ENCODE measurements around the gene TRIM32.

TRIM32 gene

DNA sequence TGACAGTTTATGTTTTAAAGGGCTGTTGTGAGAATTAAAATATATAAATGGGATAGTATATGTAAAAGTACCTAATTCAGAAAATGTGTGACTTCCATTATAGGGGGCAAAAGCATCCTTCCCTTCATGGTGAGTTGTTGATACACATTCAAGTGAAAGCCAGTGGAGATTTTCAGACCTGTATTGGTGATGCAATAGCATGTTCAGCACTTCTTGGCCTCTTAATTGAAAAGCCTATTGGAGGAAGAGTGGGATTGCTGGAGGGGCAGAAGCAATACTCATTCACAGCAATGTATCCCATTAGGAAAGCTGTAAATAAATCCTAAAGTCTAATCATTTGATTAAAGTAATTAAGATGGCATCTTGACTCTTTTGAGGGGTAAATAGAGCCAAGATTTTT, 17.4 kb downstream of the TRIM32 start:
- DNase-seq (ENCODE audit: low read depth in 4 of 4, low spot score in 1 of 4) = no peak

DNA sequence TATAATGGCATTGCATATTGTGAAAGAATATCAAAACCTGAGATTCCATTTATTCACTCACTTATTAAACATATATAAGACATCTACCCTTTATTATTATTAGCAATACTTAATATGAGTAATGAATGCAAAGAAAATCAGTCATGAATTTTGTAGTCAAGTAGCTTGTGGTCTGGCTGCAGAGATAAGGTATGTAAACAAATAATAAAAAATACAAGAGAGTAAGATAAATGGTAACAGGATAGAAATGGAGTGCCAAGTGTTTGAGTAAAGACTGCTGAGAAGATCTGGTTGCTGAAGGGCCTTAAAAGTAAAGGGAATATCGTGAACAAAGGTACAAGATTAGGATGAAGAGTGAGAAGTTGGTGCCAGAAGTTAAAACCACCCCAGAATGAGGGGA, 18.4 kb downstream of the TRIM32 start:
- DNase-seq (ENCODE audit: low read depth in 4 of 4, low spot score in 1 of 4) = no peak

GRCh38 chr9:116706310-116707290, 19.5 kb downstream of the TRIM32 start:
- DNase-seq (ENCODE audit: low read depth in 4 of 4, low spot score in 1 of 4) = no peak

DNA sequence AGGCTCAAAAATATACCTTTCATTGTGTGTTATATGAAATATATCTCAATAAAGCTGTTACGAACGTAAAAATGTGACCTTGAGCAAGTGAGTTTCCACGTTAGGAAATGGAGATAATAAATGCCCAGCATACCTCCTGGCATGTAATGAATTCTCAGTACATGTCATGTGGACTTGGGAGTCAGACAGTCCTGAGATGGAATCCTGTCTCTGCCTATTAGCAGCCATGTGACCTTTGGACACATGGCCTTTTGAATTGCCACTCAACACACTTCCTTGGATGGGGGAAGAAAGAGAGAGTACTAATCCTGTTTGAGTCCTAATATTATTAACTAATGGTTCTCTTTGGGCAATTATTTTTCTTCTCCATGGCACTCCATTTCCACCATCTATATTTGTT, 25.7 kb downstream of the TRIM32 start:
- no peak for DNase-seq (ENCODE audit: low read depth in 4 of 4, low spot score in 1 of 4)

DNA sequence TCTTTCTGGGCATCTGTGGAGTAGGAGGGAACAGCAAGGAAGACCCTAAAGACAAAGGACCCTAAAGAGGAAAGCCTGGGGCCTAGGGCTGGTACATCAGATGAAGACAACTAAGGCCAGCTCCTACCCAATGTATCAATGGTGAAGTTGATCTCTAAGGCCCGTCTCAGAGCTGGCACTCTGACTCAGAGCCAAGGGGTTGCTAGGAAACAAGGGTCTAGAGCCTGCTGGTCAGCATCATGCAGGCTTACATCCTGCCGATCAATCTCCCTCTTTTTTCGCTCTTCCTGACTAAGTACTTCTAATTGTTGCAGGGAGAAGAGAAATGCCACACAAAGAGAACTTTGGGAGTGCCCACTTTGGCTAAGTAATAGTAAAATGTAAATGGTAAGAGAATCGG, 26.2 kb downstream of the TRIM32 start:
- DNase-seq (ENCODE audit: low read depth in 4 of 4, low spot score in 1 of 4) = no peak

- no peak for DNase-seq (ENCODE audit: low read depth in 4 of 4, low spot score in 1 of 4)
Measured at GRCh38 chr9:116715751-116716150, 28.6 kb downstream of the TRIM32 start.

GRCh38 chr9:116716438-116716837, 29.3 kb downstream of the TRIM32 start:
- DNase-seq (ENCODE audit: low read depth in 4 of 4, low spot score in 1 of 4) = no peak

DNA sequence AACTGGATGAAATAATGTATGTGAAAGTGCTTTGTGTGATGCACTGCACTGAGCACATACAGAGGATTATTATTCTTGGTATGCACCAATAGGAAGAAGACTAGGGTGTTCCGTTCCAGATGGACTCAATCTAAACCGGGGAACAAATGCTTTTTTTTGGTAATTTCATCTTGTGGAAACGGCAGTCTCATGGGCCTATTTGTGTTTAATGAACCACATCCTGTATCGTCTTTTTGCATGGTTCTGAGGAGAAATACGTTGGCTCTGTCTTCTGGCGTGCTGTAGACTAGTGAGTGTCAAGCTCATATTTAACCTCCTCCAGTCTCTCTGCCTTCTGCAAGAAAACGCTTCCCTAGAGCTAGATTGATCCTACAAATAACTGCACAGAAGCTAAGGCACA, 30.0 kb downstream of the TRIM32 start:
- DNase-seq (ENCODE audit: low read depth in 4 of 4, low spot score in 1 of 4) = no peak

DNA sequence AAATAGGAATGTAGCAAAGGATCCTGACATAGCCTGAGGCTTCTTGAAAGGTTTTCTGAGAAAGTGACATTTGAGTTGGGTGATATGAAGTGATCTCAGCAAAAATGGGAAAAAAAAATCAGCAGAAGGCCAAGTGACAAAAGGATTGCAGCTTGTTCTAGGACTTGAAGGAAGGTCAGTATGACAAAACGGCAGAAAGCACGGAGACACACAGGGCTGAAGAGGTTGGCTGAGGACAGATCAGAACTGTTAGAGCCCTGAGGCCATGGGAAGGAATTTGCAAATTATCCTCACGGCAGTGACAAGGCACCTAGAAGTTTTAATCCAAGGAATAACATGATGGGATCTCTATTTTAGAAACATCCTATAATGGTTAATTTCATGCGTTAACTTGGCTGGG, 31.0 kb downstream of the TRIM32 start:
- DNase-seq (ENCODE audit: low read depth in 4 of 4, low spot score in 1 of 4) = no peak

DNA sequence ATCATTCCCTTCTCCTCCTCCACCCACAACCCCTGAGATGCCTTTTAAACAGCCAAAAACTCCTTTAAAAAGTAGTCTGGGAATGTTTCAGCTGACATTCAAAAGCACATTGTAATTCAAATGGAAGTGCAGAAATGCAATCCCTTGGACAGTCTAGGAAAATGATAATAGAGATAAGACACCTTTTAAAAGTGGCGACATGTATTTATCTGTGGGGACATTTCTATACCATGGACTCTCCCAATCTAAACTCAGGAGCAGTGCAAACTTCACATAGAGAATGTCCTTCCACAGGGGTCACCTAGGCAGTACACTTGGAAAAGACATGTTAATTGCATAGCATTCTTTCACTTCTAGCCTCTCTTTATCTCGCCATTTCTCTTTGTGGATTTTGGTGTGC, 33.0 kb downstream of the TRIM32 start:
- DNase-seq (ENCODE audit: low read depth in 4 of 4, low spot score in 1 of 4) = no peak

- DNase-seq (ENCODE audit: low read depth in 4 of 4, low spot score in 1 of 4) = no peak
Measured at GRCh38 chr9:116721411-116721810, 34.3 kb downstream of the TRIM32 start.

- DNase-seq (ENCODE audit: low read depth in 4 of 4, low spot score in 1 of 4) = no peak
Measured at GRCh38 chr9:116721944-116722343, 34.8 kb downstream of the TRIM32 start.

DNA sequence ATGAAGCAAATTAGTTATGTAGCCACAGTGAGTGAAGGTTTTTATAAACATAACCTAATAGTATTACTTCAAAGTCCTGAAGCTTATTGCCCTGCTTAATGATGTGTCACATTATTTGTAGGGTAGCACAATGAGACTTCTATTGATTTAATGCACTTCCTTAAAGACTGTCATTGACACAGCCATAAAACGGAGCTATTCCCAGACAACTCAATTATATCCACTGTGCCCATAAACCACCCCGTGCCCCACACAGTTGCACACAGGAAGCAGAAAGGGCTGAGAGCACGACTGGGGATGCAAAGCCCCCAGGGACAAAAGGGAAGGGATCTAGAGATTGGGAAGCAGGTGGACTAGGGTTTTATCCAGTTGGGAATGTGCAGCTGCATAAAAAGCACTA, 37.0 kb downstream of the TRIM32 start:
- DNase-seq (ENCODE audit: low read depth in 4 of 4, low spot score in 1 of 4) = no peak

- no peak for DNase-seq (ENCODE audit: low read depth in 4 of 4, low spot score in 1 of 4)
Measured at GRCh38 chr9:116726602-116727001, 39.5 kb downstream of the TRIM32 start.

DNA sequence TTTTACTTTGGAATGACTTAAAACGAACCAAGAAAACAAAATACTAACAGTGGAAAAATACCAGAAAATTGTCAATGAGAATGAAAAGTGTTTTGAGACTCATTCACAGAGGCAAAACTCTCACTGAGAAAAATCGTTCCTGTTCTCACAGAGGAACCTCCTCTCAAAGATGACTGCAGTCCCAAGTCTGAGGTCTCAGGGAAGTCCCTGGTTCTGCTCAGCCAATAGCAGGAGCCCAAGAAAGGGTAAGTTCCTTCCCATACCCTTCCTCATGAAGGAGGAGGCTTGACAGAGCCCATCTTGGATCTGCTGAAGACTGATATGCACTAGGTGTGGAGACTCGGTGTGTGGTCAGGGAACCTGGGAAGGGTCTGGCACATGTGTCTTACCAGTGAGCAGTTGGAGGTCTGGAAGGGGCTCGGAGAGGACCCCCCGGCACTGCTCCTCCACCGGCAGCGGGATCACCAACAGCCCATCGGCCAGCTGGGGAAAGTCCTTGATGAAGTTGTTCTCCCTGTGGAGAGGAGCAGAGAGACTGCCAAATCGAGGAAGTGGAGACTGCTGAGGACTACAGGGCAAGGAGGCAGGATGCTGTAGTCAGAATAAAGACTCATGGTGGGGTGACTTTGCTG, 46.0 kb downstream of the TRIM32 start:
- no peak for DNase-seq (ENCODE audit: low read depth in 4 of 4, low spot score in 1 of 4)

DNA sequence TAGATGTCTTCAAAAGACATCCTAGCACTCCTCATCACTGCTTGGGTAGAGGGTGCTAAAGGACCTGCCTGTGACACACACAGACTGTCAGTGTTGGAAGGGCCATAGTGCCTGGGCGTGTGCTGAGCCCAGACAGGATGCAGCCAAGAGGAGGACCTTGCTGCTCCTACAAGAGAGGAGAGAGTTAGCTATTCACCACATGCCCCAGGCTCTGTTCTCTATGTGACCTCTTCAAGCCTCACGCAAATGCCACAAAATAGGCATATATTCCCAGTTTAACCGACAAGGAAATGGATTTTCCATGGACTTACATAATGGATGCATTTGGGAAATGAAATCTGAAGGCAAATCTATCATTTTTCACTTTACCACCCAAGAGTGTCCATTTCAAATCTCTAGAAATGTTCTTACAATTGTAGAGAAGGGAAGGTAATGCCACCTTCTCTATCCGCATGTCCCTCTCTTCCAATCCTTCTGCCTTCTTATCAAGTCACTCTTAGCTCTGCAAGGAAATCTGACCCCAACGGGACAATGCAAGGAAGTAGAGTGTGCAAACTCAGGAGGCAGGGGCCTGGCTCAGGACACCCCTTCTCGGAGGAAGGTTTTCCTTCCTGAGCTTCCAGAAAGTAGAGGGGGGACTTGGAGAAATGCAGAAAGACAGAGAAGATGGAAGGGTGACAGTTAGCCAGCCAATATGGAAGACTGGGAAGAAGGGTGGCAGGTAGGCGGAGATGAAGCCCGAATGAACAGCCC, 49.5 kb downstream of the TRIM32 start:
- DNase-seq (ENCODE audit: low read depth in 4 of 4, low spot score in 1 of 4) = no peak

- DNase-seq (ENCODE audit: low read depth in 4 of 4, low spot score in 1 of 4) = peak; percentile 2 to 40 (median 19)
Measured at GRCh38 chr9:116737152-116737546, 50.0 kb downstream of the TRIM32 start.

- no peak for DNase-seq (ENCODE audit: low read depth in 4 of 4, low spot score in 1 of 4)
Measured at GRCh38 chr9:116741086-116741740, 54.1 kb downstream of the TRIM32 start.

- DNase-seq (ENCODE audit: low read depth in 4 of 4, low spot score in 1 of 4) = no peak
Measured at GRCh38 chr9:116741742-116742141, 54.6 kb downstream of the TRIM32 start.

DNA sequence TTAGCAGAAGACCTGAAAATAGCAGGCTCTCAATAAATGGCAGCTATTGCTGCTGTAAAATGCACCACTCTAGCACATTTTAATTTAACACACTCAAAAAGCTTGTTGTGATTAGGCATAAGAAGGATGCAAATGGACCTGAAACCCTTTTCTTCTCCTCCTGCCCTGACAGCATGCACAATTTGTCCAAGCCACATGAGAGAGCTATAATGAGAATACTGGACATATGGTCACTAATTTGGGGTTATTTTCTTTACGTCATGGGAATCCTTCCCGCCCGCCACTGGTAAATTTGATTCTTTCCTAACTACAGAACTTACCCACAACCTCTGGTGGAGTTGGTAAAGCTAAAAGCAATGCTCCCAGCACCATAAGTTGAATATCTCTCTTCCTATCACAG, 62.1 kb downstream of the TRIM32 start:
- no peak for DNase-seq (ENCODE audit: low read depth in 4 of 4, low spot score in 1 of 4)

GRCh38 chr9:116749772-116750171, 62.7 kb downstream of the TRIM32 start:
- no peak for DNase-seq (ENCODE audit: low read depth in 4 of 4, low spot score in 1 of 4)

Measured in stimulated activated CD4-positive, alpha-beta T cell treated with anti-CD3 and anti-CD28 coated beads, Interleukin-1b, Interleukin-23, amount 100 ng/mL, for 24 hours (primary cell).